ENCODE results near the gene DBR1.
"Not testable (repeated sequence)": the region's sequence is repeated elsewhere in the genome, so short reads cannot be mapped to it uniquely, and the experiment has no call there.

Gene DBR1

DNA sequence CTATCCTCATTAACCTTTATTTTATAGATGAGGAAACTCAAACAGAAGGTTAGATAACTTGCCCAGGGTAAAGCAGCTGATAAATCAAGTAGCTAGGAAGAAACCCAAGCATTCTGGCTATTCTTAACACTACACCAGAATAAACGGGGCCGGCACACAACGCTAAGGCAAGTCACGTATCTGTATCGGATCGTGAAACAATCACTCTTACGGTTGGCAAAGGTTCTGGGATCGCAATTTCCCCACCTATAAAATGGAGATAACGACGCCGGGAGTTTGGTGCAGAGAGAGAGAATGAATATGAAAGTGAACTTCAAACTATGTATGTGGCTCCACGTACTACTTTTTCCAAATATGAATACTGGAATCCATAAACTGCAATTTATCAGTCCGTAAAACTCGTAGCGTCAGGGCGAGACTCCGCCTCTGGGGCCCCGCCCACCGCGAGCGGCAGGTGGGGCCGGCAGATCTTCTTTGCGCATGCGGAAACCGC is 12.1 kb upstream of the DBR1 start:
- DNase-seq = peak; percentile 72

DNA sequence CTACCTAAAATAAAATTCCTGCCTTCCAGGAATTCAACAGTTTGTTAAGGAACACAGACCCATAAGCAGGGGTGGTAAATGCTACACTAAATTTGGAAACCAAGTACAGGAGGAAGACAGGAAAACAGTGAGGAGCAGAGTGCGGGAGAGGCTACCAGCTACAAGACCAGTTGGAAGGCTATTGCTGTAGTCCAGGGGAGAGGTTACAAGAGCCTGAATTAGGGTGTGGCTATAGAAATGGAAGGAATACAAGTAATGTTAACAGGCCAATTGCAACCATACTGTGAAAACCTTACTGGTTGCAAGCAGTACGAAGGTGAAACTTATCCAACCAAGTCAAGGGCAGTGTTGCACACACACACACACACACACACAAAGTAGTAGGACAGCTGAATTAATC is 11.5 kb upstream of the DBR1 start:
- DNase-seq = no peak

DNA sequence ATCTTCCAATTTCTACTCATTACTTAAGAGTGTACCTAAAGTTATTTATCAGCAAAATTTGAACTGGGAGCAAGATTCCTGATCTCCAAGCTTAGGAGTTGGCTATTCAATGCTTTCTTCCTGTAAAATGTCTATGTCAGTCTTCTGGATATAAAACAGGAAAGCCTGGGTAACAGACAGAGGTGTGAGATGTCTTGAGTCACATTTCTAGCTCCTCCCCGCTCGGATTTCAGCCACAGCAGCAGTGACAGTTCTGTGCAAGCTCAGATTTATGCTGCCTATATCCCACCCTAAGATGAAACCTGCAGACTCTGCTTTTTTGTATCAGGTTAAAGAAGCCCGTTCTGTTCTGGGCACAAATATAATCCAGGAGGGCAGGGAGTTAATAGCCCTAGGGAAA is 10.3 kb upstream of the DBR1 start:
- DNase-seq = no peak

DNA sequence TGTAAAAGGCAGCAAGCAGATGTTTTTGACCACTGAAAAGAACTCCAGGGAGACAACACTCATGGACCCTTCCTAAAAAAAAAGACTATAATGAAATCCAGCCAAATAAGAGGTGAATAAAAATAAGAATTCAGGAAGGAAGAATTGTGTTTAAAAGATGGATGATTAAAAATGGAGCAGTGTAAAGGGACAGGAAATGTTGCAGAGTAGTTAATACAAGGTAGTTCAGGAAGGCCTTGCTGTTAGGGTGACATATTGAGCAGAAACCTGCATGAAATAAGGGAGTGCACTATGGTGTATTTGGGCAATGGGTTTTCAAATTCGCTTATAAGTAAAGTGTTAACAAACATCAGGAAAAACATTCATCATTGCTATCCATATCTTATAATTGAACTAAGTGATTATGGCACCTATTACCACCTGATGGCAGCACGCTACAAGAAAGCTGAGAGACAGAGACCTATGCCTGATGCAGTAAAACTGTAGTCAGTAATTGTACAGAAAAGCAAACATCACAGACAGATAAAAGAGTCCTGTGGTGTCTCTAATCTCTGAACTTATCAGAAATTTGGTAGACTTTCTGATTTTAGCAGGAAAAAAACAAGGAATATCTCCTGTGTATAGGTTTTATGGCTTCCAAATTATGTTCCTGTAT is 5.8 kb upstream of the DBR1 start:
- DNase-seq = peak; percentile 33

DNA sequence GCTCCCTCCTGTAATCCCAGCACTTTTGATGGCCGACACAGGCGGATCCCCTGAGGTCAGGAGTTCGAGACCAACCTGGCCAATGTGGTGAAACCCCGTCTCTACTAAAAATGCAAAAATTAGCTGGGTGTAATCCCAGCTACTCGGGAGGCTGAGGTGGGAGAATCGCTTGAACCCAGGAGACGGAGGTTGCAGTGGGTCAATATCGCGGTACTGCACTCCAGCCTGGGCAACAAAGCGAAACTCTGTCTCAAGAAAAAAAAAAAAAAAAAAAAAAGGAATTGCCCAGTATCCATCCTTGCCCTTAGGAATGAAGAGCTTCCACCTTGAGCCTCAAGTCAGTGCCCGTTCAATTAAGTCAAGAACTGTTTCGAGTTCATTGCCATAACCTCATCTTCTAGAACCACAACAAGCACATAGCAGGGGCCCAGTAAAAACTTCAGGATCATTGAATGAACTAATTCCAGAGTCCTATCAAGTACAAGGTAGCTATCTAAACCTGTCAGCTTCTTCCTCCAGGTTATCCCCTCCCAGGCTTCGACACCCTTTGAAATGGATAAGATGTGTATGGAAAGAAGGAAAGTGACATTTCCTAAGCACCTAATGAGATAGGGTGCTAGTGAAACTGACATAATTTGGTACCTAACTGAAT is 826 bp downstream of the DBR1 start:
- DNase-seq = no peak

DNA sequence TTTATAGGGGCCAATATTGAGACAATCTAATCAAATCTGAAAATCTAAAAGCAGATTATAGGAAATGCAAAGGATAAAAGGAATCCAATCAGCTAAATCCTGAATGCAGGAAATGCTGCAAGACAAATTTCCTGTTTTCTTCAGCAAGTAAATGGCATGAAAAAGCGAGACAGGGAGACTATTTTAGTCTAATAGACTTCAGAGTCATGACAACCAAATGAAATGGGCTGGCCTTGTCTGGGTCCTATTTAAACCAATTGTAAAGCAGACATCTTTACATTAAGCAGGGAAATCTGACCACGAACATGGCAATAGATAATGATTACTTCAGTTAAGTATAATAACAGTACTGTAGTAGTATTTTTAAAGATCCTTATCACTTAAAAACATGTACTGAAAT is 2.1 kb downstream of the DBR1 start:
- no peak for DNase-seq

DNA sequence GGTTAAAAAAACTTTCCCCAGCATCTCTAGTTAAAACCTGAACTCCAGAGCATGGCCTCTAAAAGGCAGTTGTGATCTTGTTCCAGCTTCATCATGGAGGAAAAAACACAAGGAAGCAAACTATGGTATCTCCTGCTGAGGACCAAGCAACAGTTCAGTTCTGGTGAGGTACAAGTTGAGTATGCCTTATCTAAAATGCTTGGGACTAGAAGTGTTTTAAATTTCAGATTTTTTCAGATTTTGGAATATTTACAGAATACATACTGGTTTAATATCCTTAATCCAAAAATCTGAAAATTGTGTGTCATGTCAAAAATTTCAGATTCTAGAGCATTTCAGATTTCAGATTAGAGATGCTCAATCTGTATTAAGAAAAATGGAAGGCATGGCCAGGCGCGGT is 9.7 kb downstream of the DBR1 start:
- DNase-seq = no peak

DNA sequence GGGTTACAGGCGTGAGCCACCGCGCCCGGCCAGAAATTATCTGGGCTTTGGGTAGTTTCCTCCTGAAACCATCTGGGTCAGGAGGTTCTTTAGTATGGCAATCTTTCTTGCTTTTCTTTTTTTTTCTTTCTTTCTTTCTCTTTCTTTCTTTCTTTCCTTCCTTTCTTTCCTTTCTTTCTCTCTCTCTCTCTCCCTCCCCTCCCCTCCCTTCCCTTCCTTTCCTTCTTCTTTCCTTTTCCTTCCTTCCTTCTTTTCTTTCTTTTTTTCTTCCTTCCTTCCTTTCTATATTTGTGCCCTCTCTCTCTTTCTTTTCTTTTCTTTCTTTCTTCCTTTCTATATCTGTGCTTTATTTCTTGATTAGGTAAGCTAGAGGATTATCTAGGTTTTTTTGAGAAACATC is 17.0 kb downstream of the DBR1 start:
- no peak for DNase-seq

DNA sequence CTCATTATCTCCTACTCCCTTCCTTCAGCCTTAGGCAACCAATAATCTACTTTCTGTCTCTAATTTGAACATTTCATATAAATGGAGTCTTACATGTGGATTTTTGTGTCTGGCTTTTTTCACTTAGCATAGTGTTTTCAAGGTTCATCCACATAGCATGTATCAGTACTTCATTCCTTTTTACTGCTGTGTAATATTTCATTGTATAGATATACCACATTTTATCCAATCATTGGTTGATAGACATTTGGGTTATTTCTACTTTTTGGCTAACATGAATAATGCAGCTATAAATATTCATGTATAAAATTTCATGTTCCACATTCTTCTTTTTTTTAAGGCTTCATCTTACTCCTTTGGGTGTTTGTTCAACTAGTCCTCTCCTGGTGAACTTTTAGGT is 20.2 kb downstream of the DBR1 start:
- DNase-seq = no peak

DNA sequence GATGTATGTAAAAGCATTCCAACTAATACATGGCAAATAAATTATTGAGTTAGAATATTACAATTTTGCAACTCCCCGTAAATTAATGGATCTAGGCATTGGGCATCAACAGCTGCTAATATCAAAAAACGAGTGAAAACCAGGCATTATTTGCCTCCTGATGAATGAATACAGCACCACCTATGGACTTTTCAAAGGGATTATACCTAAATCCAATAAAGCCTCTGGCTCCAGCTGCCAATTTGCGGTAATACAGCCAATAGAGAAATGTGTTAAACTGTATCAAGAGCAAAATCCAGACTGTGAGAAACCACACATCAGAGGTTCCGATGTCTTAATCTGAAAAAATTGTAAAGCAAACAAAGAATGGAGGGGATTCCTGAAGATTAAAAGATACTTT is 26.2 kb downstream of the DBR1 start:
- DNase-seq = no peak

DNA sequence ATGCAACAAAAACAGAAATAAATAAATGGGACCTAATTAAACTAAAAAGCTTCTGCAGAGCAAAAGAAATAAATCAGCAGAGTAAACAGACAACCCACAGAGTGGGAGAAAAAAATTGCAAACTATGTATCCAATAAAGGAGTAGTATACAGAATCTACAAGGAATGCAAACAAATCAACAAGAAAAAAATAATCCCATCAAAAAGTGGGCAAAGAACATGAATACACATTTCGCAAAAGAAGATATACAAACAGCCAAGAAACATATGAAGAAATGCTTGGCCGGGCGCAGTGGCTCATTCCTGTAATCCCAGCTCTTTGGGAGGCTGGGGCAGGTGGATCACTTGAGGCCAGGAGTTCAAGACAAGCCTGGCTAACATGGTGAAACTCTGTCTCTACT is 32.5 kb downstream of the DBR1 start:
- DNase-seq = not testable (repeated sequence)

DNA sequence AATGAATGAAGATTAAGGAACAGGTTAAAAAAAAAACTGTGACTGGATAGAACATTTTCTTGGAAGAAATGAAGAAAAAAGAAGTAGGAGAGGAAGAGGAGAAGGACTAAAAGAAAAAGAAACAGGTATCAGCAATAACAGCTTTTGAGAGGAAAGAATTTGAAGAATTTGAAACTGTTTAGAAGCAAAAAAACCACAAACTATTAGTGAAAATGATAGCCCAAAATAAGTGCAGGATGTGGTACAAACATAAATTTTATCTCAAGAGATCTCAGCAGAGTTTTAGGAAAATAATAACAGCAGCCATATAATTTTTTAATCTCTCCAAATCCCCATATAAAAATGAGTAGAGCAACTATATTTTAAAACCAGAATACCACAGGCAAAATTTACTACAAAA is 33.8 kb downstream of the DBR1 start:
- no peak for DNase-seq

DNA sequence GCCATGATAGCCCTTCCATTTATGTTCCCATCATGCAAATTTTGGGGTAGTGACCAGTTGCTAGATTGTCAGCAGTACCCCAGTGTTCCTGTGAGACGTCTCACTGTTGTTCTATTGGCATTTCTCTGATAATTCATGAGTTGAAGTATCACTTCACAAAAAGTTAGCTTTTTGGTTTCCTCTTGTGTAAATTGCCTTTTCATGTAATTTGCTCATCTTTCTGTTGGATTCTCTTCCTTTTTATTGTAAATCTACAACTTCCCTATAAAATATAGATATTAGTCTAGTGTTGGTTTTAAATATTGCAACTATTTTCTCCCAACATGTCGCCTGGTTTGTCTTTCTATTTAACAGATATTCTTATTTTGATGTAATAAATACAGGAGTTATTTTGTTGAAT is 35.0 kb downstream of the DBR1 start:
- no peak for DNase-seq

DNA sequence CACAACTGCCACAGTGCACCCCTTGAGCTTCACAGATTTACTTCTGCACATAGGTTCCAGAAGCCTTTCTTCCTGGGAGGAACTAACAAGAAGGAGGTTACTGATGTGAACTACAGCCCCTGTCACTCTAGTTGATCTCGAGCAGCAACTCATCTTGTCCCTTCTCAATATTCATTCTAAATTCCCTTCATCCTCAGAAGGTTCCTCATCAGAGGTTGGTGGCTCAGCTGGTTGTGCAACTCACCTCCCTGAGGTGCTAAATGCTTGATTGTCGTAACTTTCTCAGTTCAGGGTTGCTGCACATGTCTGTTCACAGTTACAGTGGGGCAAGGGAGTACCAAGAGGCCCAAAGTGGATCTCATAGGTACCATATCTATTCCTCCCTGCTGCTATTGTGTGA is 36.9 kb downstream of the DBR1 start:
- no peak for DNase-seq

DNA sequence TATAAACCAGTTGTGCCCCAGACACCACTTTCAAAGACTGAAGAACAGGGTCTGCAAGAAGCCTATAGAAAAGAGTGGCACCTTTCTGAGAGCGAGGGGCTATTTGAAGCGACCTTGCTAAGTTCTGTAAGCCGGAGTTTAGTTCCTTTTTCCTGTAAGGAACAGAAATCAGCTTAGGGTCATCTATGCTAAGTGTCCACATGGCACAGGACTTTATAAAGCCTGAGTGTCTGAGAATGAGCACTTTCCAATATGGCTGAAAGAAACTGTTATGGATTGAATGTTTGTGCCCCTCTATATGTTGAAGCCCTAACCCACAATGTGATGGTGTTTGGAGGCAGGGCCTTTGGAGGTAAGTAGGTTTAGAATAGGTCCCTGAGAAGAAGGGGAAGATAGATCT is 38.5 kb downstream of the DBR1 start:
- DNase-seq = no peak

DNA sequence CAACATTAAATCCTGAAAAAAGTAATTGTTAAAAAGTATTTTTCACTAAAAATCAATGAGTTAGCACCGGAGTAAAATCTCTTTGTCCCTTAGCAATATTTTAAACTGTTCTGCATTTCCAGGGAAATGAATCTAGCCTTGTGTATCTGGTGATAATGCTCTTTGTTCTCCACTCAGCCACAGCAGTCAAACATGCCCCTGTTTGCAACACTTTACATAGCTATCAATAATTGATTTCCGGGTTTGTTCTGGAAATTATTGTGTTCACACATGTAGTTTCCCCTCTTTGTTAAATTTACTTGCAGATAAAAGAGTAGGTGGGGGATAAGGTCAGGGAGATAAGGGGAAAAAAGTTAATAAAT is 38.9 kb downstream of the DBR1 start:
- no peak for DNase-seq

DNA sequence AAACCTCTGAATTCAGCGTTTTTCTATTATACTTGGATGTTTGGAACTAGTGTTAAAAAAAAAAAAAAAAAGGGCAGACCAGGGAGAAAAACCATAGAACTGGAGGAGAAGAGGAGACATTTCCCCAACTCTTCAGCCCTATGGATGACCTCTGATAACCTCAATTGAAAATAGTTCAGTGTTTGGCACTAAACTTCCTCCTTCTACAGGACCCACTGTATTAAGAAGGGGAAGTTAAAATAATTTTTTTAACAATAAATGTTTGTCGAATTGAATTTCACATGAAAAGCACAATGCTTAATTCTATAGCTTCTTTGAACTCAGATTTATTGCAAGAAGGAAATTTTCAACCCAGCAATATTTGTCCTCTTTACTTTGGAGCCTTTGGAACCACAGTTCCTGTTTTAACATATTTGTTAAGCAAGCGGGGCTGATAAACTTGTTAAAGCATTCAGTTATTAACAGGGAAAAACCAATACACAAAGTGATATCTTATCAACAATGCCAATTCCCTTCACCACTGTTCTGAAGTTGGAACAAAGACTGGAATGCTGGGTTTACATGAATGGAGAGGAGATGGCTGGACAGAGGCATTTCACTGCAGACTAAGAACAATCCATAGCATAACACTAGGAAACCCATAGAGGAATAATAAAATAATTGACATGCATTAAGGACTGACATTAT is 39.4 kb downstream of the DBR1 start:
- DNase-seq = no peak

DNA sequence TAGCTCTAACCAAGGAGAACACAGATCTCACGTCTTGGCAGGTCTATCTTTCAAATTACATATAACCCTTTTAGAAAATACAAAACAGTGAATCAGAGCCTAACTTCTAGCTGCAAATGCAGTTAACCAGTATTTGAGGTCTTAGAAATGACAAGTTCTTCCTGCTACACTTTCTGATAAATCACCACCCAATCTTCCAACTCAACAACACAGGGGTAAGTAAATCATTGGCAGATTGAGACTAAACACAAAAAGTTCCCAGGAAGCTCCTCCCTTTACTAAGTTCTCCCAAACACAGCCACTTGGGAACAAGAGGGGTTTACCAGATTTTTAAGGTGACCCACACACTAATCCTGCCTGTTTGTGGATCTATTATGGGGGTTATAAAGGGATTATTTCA is 42.5 kb downstream of the DBR1 start, which contains the start of gene A4GNT:
TSS of gene A4GNT (minus strand) at position 152 of the 400 bp plus-strand sequence. CDS start 1,134 bp downstream, outside the sequence.
- no peak for DNase-seq

DNA sequence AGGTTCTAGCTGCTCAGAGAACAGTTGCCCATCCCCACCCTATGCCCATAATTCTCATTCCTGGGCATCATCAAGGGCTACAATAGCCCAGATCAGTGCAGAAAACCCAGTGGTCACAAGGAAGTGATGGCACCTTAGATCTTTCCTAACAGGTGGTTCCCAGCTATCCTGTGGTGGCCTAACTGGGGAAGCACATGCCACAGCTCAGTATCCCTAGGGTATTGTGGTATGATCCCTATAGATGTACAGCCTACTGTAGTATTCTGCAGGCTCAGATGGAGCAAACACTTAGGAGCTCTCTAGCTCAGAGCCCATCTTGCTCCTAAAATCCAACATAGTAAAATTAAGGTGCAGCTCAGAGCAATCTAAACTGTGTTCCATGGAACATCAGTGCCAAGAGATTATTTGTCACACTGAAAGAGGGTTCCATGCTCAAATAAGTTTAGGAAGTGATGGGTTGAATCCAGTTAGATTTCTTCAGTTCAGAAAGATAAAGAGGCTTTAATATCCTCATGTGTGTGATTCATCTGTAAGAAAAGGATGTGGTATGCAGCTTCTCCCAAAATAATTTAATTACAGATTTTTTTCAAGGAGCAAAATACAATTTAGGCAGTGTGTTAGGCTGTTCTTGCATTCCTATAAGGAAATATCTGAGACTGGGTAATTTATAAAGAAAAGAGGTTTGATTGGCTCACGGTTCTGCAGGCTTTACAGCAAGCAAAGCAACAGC is 46.9 kb downstream of the DBR1 start:
- no peak for DNase-seq

DNA sequence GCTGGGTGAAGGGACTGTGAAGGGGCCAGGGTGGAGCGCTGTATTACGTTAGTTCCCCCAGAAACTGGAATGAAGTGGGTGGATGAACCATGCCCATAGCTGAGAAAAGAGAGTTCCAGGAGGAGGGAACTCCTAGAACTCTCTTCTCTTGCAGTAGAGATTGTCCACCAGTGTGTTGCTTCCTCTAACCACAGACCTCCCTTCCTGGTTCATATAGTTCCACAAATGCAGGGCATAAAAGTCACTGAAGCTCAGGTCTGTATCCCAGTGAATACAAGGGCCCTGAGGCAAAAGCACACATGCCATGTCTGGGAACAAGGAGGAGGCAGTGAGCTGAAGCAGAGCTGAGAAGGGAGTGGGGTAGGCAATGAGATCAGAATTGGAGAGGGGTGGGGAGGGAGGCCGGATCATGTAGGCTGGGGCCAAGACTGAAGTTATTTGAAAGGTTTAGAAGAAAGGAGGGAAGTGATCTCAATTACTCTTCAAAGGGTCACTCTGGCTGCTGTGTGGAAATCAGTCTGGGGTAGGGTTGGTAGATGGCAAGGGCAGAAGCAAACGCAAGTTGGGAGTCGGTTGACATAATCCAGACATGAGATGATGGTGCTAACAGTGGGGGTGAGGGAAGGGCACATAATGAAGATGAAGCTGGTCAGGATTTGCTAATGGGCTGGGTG is 49.0 kb downstream of the DBR1 start:
- DNase-seq = no peak

DNA sequence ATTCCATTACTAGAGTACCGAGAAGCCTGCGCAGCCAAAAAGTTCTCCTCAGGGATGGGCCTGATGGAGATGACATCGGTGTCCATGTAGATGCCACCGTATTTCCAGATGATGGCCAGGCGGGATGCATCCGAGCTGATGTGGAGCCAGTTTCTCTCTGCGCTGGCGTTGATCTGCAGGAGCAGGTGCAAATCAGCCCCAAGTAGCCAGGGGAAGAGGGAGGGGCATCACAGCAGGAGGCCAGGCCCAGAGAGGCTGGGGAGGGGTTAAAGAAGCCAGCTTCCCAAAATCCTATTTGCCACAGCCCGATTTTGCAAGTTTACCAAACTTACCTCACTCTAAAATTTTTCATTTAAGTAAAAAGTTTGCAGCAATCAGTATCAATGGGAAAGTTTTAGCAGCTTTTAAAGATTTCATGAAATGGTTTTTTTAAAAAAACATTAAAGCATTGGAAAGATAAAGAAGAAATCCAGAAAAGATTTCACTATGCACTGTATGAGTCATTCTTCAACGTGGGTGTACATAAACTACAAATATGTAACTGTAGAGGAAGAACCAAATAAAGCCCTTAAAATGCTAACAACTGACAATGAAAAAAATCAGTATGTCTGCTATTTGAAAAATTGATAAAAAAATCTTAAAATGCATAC is 49.9 kb downstream of the DBR1 start:
- no peak for DNase-seq

DNA sequence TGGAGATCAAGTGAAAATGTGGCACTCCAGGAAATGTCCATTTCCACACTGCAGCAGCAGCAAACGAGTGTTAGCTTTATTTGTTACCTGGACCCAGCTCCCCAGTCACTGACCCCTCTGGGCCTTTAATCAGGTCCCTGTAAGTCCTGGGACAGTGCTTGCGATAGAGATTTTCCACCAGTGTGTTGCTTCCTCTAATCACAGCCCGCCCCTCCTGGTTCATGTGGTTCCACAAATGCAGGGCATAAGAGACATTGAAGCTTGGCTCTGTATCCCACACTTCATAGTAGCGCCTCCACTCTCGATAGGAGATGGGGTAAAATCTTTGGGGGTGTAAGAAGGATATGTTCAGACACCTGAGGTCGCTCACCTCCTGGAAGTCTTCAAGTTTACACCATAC is 50.5 kb downstream of the DBR1 start:
- DNase-seq = no peak

DNA sequence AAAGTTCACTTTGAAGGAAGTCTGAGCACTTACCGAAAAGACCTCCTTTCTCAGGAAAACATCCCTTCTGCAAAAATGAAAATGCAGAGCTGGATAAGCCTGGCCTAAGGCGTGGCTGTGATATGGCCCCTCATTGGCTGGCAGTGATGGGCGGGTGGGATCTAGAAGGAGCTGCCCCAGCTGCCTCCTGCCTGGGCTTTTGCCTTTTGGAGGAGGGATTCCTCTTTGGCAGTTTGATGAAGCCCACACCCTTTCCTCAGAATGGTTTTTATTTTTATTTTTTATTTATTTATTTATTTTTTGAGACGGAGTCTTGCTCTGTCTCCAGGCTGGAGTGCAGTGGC is 55.3 kb downstream of the DBR1 start:
- DNase-seq = no peak

Measured in DMS79 (cell line).